ENCODE results near the gene PCYT2. TPM values are rescaled to one million over a fixed set of nuclear protein-coding genes. Genes with fewer than 3 reads are reported as not detected.
A peak's percentile ranks its signal among the peaks of the same experiment; 100 is the strongest.

PCYT2 gene
- total and polyA plus RNA-seq, 9 of the 15 experiments (the other 6 are each of a cell fraction or from before 2014, with no cell fraction given), result 0.92 to 134 (median 82.5) TPM

DNA sequence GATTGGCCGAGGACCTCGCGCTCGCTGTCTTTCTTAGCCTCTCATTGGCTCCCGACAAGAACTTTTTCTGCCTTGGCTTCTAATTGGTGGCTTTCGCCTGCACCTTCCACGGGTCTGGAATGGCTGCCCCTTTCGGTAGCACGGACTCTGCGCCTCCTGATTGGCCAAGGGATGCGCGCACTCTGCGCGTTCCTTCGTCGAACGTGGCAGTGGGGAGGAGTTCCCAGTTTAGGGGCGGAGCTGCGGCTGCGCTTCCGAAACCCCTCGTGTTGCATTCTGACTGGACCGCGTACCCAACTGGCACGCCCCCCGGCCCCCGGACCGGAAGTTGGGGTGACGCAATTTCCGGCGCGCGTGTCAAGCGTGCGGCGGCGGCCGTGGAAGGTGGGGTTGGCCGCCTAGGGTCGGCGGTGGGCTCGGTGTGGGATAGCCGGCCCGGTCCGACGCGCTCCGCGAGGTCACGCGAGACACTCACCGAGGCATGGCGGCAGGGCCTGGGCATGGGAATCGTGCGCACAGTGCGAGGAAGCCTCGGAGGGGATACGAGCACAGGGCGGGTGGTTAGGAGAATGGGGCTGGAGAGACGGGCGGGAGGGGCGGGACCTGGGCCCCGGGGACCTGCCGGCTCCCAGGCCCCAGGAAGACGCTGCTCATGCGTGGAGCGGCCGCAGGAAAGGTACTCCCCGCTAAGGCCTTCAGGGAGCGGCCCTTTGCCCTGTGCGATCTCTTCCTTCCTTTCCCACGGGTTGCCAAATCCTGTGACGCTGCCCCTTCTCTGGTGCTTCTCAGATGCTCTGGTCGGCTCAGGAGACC lies 50.2 kb downstream of the PCYT2 start (continued):
- TF ChIP-seq MYC (IDR thresholded peaks at IDR 0.05; ENCODE audit: low read depth, low read length), result peak; percentile 91
- peak; percentile 84; the same call in 1 of the 2 replicates for TF ChIP-seq MYC (CRISPR knock-in tag; IDR thresholded peaks at IDR 0.05; ENCODE audit: borderline replicate concordance, low read depth)
- TF ChIP-seq SAFB2 (IDR thresholded peaks at IDR 0.05; ENCODE audit: borderline replicate concordance, low read depth, low read length, severe bottlenecking), result no peak
- TF ChIP-seq GATAD2B (IDR thresholded peaks at IDR 0.05; ENCODE audit: borderline replicate concordance), result no peak
- TF ChIP-seq RFX5 (IDR thresholded peaks at IDR 0.05; ENCODE audit: low read depth, low read length), result no peak
- TF ChIP-seq, protein P1, sequence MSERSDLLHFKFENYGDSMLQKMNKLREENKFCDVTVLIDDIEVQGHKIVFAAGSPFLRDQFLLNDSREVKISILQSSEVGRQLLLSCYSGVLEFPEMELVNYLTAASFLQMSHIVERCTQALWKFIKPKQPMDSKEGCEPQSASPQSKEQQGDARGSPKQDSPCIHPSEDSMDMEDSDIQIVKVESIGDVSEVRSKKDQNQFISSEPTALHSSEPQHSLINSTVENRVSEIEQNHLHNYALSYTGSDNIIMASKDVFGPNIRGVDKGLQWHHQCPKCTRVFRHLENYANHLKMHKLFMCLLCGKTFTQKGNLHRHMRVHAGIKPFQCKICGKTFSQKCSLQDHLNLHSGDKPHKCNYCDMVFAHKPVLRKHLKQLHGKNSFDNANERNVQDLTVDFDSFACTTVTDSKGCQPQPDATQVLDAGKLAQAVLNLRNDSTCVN (CRISPR knock-in tag; IDR thresholded peaks at IDR 0.05), result peak; percentile 95
- TF ChIP-seq EP400 (IDR thresholded peaks at IDR 0.05), result peak; percentile 99
- no peak for TF ChIP-seq POU5F1 (IDR thresholded peaks at IDR 0.05; ENCODE audit: borderline replicate concordance, low read depth, low read length, partially characterized antibody)
- TF ChIP-seq LARP7 (IDR thresholded peaks at IDR 0.05), result no peak
- no peak for TF ChIP-seq ZNF696 (CRISPR knock-in tag; conservative IDR thresholded peaks at IDR 0.05)
- TF ChIP-seq, protein P2, sequence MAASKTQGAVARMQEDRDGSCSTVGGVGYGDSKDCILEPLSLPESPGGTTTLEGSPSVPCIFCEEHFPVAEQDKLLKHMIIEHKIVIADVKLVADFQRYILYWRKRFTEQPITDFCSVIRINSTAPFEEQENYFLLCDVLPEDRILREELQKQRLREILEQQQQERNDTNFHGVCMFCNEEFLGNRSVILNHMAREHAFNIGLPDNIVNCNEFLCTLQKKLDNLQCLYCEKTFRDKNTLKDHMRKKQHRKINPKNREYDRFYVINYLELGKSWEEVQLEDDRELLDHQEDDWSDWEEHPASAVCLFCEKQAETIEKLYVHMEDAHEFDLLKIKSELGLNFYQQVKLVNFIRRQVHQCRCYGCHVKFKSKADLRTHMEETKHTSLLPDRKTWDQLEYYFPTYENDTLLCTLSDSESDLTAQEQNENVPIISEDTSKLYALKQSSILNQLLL (CRISPR knock-in tag; IDR thresholded peaks at IDR 0.05; ENCODE audit: borderline replicate concordance), result no peak
- no peak for TF ChIP-seq CBX8 (IDR thresholded peaks at IDR 0.05; ENCODE audit: borderline replicate concordance, extremely low read depth, low read depth, low read length, poor library complexity, severe bottlenecking)
- TF ChIP-seq BRD9 (IDR thresholded peaks at IDR 0.05; ENCODE audit: low read depth, partially characterized antibody), result no peak
- TF ChIP-seq, protein P3, sequence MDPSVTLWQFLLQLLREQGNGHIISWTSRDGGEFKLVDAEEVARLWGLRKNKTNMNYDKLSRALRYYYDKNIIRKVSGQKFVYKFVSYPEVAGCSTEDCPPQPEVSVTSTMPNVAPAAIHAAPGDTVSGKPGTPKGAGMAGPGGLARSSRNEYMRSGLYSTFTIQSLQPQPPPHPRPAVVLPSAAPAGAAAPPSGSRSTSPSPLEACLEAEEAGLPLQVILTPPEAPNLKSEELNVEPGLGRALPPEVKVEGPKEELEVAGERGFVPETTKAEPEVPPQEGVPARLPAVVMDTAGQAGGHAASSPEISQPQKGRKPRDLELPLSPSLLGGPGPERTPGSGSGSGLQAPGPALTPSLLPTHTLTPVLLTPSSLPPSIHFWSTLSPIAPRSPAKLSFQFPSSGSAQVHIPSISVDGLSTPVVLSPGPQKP (CRISPR knock-in tag; IDR thresholded peaks at IDR 0.05), result no peak
- TF ChIP-seq SMARCC2 (IDR thresholded peaks at IDR 0.05; ENCODE audit: low read depth), result no peak
- TF ChIP-seq, protein P4, sequence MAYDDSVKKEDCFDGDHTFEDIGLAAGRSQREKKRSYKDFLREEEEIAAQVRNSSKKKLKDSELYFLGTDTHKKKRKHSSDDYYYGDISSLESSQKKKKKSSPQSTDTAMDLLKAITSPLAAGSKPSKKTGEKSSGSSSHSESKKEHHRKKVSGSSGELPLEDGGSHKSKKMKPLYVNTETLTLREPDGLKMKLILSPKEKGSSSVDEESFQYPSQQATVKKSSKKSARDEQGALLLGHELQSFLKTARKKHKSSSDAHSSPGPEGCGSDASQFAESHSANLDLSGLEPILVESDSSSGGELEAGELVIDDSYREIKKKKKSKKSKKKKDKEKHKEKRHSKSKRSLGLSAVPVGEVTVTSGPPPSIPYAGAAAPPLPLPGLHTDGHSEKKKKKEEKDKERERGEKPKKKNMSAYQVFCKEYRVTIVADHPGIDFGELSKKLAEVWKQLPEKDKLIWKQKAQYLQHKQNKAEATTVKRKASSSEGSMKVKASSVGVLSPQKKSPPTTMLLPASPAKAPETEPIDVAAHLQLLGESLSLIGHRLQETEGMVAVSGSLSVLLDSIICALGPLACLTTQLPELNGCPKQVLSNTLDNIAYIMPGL (CRISPR knock-in tag; IDR thresholded peaks at IDR 0.05), result 0 out of 2 replicates have a peak, but pooled peaks have one; percentile 6
- TF ChIP-seq ELF4 (CRISPR knock-in tag; IDR thresholded peaks at IDR 0.05), result peak; percentile 97
- peak; percentile 5 to 82 (median 60) for TF ChIP-seq YY1 (IDR thresholded peaks at IDR 0.05; ENCODE audit: borderline replicate concordance in 1 of 3, control insufficient read depth in 1 of 3, extremely low read depth in 1 of 3, insufficient read depth in 3 of 3, insufficient read length in 1 of 3, insufficient replicate concordance in 2 of 3, low read depth in 1 of 3, low read length in 2 of 3)
- 0 out of 2 replicates have a peak, but pooled peaks have one; percentile 11 for TF ChIP-seq ZFPM2 (CRISPR knock-in tag; IDR thresholded peaks at IDR 0.05)
- TF ChIP-seq KDM1A (IDR thresholded peaks at IDR 0.05), result no peak
- peak; percentile 43 for TF ChIP-seq ATF1 (CRISPR knock-in tag; IDR thresholded peaks at IDR 0.05)
- TF ChIP-seq ATF1 (tag; IDR thresholded peaks at IDR 0.05), result peak; percentile 97
